ENCODE data around the gene PAF1.
"Not testable (repeated sequence)": the region's sequence is repeated elsewhere in the genome, so short reads cannot be mapped to it uniquely, and the experiment has no call there.

PAF1 gene

GRCh38 chr19:39385629-39386411 is 5.1 kb downstream of the PAF1 start:
- no peak for TF ChIP-seq Cebpa-rat (IDR thresholded peaks at IDR 0.05)
- H3K9me3 ChIP-seq (replicated peaks in 1 of 11), result no peaks in the 10 kb centered on the region
- peaks cover 0 to 57% (median 16%) of the 10 kb centered on the region in 11 experiments; a peak in 14 of 22 replicates for H4K20me1 ChIP-seq
- H3K4me3 ChIP-seq, result no peak overlapping the region
- peak overlapping the region in 2 of 11 experiments; percentile 9 to 47; a peak in 3 of 22 replicates for H3K27ac ChIP-seq
- H3K36me3 ChIP-seq, result peaks cover 87 to 91% (median 89%) of the 10 kb centered on the region in 11 experiments
- peaks cover 12 to 45% (median 20%) of the 10 kb centered on the region in 10 experiments for H3K4me1 ChIP-seq
- peak overlapping the region in 7 of 11 experiments; percentile 5 to 57 (median 28); a peak in 3 of 22 replicates for H3K9ac ChIP-seq
- H3K27me3 ChIP-seq, result no peaks in the 10 kb centered on the region
- no peak overlapping the region; a peak in 1 of 22 replicates for H3K4me2 ChIP-seq

DNA sequence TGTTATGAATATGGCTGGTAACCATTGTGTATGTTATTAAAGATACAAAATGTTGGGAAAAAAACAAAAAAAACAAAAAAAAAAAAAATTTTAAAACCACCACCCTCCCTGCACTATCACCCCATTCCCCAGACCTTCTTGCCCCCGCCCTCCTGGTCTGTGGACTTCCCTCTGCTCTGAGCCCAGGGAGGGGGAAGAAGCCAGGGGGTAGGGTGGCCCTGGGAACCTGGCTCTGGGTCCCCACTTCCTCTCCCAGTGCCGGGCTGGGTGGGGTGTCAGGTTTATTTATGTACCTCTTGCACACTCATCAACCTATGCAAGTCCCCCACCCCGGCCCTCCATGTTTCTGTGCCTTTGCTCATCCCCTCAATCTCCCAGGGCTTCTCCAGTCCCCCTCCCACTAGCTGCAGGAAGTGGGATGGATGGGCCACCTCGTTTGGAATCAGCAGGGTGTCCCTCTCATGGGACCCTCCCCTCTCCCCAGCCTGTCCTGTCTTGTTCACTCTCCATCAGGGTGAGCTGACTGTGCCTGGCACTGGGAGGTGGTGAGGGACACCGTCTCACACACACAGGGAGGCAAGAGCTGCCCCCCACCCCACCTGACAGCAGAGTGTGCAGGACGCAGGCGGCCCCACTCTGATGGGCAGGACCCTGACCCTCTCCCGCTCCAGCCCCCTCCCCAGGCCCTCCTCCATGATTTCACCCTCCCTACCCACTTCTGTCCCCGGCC is 5.9 kb downstream of the PAF1 start:
- H3K27ac ChIP-seq, result peak overlapping the region in 3 of 11 experiments; percentile 9 to 47 (median 12); a peak in 4 of 22 replicates
- no peaks in the 10 kb centered on the region for H3K9me3 ChIP-seq (replicated peaks in 1 of 11)
- peaks cover 7 to 40% (median 15%) of the 10 kb centered on the region in 10 experiments for H3K4me1 ChIP-seq
- TF ChIP-seq Cebpa-rat (IDR thresholded peaks at IDR 0.05), result no peak
- H3K4me2 ChIP-seq, result no peak overlapping the region; a peak in 2 of 22 replicates
- peak overlapping the region in 6 of 11 experiments; percentile 11 to 49 (median 32); a peak in 6 of 22 replicates for H3K9ac ChIP-seq
- H4K20me1 ChIP-seq, result peaks cover 0 to 62% (median 16%) of the 10 kb centered on the region in 11 experiments; a peak in 14 of 22 replicates
- no peaks in the 10 kb centered on the region for H3K27me3 ChIP-seq
- no peak overlapping the region for H3K4me3 ChIP-seq
- peaks cover 95 to 99% (median 97%) of the 10 kb centered on the region in 11 experiments for H3K36me3 ChIP-seq

- Histone ChIP-seq H3K36me3 (peaks cover 97 to 100% (median 99%) of the 10 kb centered on the region in 11 experiments), H4K20me1 (peaks cover 0 to 57% (median 16%) of the 10 kb centered on the region in 11 experiments; a peak in 13 of 22 replicates), H3K4me3 (no peak overlapping the region)
Measured at GRCh38 chr19:39382991-39383828, 7.7 kb downstream of the PAF1 start.

GRCh38 chr19:39381910-39382611 is 8.8 kb downstream of the PAF1 start:
- H3K27me3 ChIP-seq, result no peaks in the 10 kb centered on the region
- no peak for TF ChIP-seq Cebpa-rat (IDR thresholded peaks at IDR 0.05)

More at GRCh38 chr19:39382991-39383828, 7.7 kb downstream of the PAF1 start:
- peak overlapping the region in 5 of 11 experiments; percentile 17 to 25 (median 19); a peak in 7 of 22 replicates for H3K9ac ChIP-seq
- H3K9me3 ChIP-seq (replicated peaks in 1 of 11), result no peaks in the 10 kb centered on the region
- peaks cover 0 to 30% (median 5%) of the 10 kb centered on the region in 10 experiments; a peak in 9 of 20 replicates for H3K4me1 ChIP-seq
- peak overlapping the region in 3 of 11 experiments; percentile 11 to 33 (median 15); a peak in 4 of 22 replicates for H3K27ac ChIP-seq
- TF ChIP-seq Cebpa-rat (IDR thresholded peaks at IDR 0.05), result no peak
- no peaks in the 10 kb centered on the region for H3K27me3 ChIP-seq
- H3K4me2 ChIP-seq, result no peak overlapping the region

DNA sequence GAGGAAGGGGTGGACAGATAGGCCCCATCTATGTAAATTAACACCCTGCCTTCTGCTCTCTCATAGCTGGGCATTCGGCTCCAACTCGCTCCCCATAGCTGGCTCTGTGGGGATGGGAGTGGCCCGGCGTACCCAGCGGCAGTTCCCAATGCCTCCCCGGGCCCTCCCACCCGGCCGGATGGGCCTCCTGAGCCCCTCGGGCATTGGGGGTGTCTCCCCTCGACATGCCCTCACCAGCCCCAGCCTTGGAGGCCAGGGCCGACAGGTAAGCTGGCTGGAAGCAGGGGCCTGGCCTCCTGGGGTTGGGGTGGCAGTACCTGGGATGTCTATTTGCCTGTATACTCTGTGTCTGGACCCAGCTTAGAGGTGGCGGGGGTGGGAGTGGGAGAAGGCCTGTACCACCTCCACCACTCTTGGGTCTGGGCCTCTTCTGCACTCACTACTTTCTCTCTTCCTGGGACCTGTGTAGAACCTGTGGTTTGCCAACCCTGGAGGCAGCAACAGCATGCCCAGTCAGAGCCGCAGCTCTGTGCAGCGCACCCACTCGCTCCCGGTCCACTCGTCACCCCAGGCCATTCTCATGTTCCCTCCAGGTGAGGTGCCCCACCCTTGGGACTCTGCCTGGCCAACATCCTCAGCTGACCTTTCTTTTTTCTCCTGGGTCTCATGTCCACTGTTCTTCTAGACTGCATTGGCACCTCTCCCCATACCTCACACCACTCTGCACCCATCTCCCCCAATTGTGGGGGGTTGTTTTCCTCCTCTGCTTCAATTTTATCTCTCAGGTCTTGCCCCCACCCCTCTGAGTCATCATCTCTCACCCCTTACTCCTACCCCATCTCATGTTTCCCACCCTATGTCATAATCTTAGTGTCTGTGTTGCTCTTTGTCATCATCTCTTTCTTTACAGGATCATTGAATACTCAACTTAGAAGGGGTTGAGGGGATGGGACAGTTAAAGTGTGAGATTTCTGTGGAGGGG is 10.1 kb downstream of the PAF1 start:
- peaks cover 97 to 100% (median 99%) of the 10 kb centered on the region in 11 experiments for H3K36me3 ChIP-seq

More at GRCh38 chr19:39381910-39382611, 8.8 kb downstream of the PAF1 start:
- Histone ChIP-seq H4K20me1 (peaks cover 0 to 68% (median 18%) of the 10 kb centered on the region in 11 experiments; a peak in 15 of 22 replicates), H3K9me3 (replicated peaks in 1 of 11) (no peaks in the 10 kb centered on the region), H3K4me1 (peaks cover 0 to 30% (median 5%) of the 10 kb centered on the region in 10 experiments; a peak in 9 of 20 replicates), H3K4me2 (no peak overlapping the region), H3K9ac (peak overlapping the region in 6 of 11 experiments; percentile 17 to 25 (median 18); a peak in 2 of 22 replicates), H3K27ac (no peak overlapping the region; a peak in 1 of 22 replicates), H3K4me3 (no peak overlapping the region), H3K36me3 (peaks cover 97 to 100% (median 99%) of the 10 kb centered on the region in 11 experiments)

DNA sequence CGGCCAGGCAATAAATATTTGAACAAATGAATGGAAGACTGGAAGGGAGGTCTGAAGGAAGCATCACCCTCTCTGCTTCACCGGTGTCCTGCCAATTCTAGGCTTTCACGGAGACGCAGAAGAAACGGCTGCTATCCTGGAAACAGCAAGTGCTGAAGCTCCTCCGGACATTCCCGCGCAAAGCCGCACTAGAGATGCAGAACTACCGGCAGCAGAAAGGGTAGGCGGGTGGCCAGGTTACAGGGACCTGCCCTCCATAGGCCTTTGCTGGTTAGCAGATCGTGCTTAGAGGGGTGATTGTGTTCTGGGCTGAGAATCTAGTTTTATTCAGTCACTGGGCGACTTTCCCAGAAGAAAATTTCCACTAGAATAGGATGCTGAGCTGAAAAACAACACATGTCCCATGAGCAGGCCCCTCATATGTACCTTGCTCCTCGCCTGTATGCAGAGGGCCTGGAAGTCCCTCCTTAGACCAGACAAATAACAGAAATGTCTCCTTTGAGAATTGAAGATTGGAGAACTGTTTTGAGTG is 11.0 kb downstream of the PAF1 start:
- Histone ChIP-seq H3K4me1 (peaks cover 0 to 10% (median 3%) of the 10 kb centered on the region in 10 experiments; a peak in 8 of 20 replicates), H3K27me3 (no peaks in the 10 kb centered on the region), H4K20me1 (peaks cover 0 to 68% (median 15%) of the 10 kb centered on the region in 11 experiments; a peak in 11 of 22 replicates), H3K4me3 (no peak overlapping the region), H3K4me2 (no peak overlapping the region), H3K36me3 (peaks cover 97 to 100% (median 99%) of the 10 kb centered on the region in 11 experiments), H3K9me3 (replicated peaks in 1 of 11) (no peaks in the 10 kb centered on the region), H3K9ac (no peak overlapping the region), H3K27ac (no peak overlapping the region)
- TF ChIP-seq Cebpa-rat (IDR thresholded peaks at IDR 0.05), result no peak

More for the DNA sequence above, 10.1 kb downstream of the PAF1 start:
- H3K4me1 ChIP-seq, result peaks cover 0 to 19% (median 5%) of the 10 kb centered on the region in 10 experiments; a peak in 8 of 20 replicates
- no peaks in the 10 kb centered on the region for H3K9me3 ChIP-seq (replicated peaks in 1 of 11)
- peaks cover 0 to 68% (median 14%) of the 10 kb centered on the region in 11 experiments; a peak in 13 of 22 replicates for H4K20me1 ChIP-seq
- H3K27ac ChIP-seq, result no peak overlapping the region
- H3K27me3 ChIP-seq, result no peaks in the 10 kb centered on the region
- H3K4me2 ChIP-seq, result no peak overlapping the region
- no peak overlapping the region for H3K4me3 ChIP-seq
- TF ChIP-seq Cebpa-rat (IDR thresholded peaks at IDR 0.05), result no peak
- no peak overlapping the region; a peak in 1 of 22 replicates for H3K9ac ChIP-seq

- Histone ChIP-seq H4K20me1 (peaks cover 0 to 72% (median 14%) of the 10 kb centered on the region in 11 experiments; a peak in 10 of 22 replicates), H3K9ac (peak overlapping the region in 2 of 11 experiments; percentile 18 to 32; a peak in 1 of 22 replicates), H3K36me3 (peaks cover 98 to 100% (median 100%) of the 10 kb centered on the region in 11 experiments)
- H3K4me3 ChIP-seq; H3K9me3 ChIP-seq (replicated peaks in 1 of 11); H3K27me3 ChIP-seq; H3K27ac ChIP-seq; H3K4me2 ChIP-seq; H3K4me1 ChIP-seq: not testable (repeated sequence)
Measured at GRCh38 chr19:39379366-39379765, 11.5 kb downstream of the PAF1 start.

All from BLaER1 treated with 17β-estradiol and CSF1 and Interleukin-3, amounts not matched to agents 10 nM and 100 nM (cell line).